HepG2 (cell line): Measurements from ENCODE around the gene COPS3. TPM values are rescaled to one million over a fixed set of nuclear protein-coding genes. Genes with fewer than 3 reads are reported as not detected.

Source experiments
- ATF7-NPFF ChIP-seq: sonication (generic); formaldehyde crosslinking; IDR thresholded peaks from 2 replicates; pipeline ENCODE4 v1.8.1; 2023; ENCODE audit warnings: mild to moderate bottlenecking, low read depth, missing genetic modification reagents, moderate library complexity
- GFI1 ChIP-seq: sonication (generic); formaldehyde crosslinking; IDR thresholded peaks from 2 replicates; pipeline ENCODE4 v1.5.0; 2020; ENCODE audit warnings: missing genetic modification reagents, mild to moderate bottlenecking, borderline replicate concordance
- KDM5A ChIP-seq: fragments of 200-600 bp; sonication (generic); IDR thresholded peaks from 2 replicates; pipeline ENCODE4 v1.7.0; 2018; ENCODE audit warnings: antibody characterized with exemption, mild to moderate bottlenecking, low read length, borderline replicate concordance
- POLR2AphosphoS2 ChIP-seq: IDR thresholded peaks from 2 replicates; pipeline ENCODE4 v1.6.1; 2011; ENCODE audit warnings: low read depth, low read length, improper control_type of control experiment
- RELA ChIP-seq: sonication (generic); formaldehyde crosslinking; IDR thresholded peaks from 2 replicates; pipeline ENCODE4 v1.4.0; 2020; ENCODE audit warnings: missing genetic modification reagents
- SMC3 ChIP-seq: IDR thresholded peaks from 2 replicates; pipeline ENCODE4 v1.6.1; 2011; ENCODE audit warnings: low read length, improper control_type of control experiment
- YEATS4 ChIP-seq: sonication (generic); formaldehyde crosslinking; IDR thresholded peaks from 2 replicates; pipeline ENCODE4 v1.4.0; 2020; ENCODE audit warnings: missing genetic modification reagents, borderline replicate concordance
- ZNF572 ChIP-seq: sonication (generic); formaldehyde crosslinking; IDR thresholded peaks from 2 replicates; pipeline ENCODE4 v1.5.1; 2020; ENCODE audit warnings: mild to moderate bottlenecking, missing genetic modification reagents
- ZNF781 ChIP-seq: sonication (generic); formaldehyde crosslinking; IDR thresholded peaks from 2 replicates; pipeline ENCODE4 v1.5.1; 2020; ENCODE audit warnings: borderline replicate concordance, mild to moderate bottlenecking, missing genetic modification reagents; ENCODE audit errors: not compliant biosample characterization
- polyA plus RNA-seq, 8 experiments: library from polyadenylated mRNA; depleted of rRNA in 3 of 8; stranded (reverse) in 7 of 8; unstranded in 1 of 8; fragments of >200 nt; fragmentation: Illumina TruSeq in 4 of 8; extraction: Trizol in 4 of 8; gene quantifications; 2 replicates each; pipeline versions ENCODE4 v1.2.1 to v1.2.3, GENCODE V29; 2011 to 2016; ENCODE audit warnings: low read depth in 4 of 8, missing spikeins in 1 of 8, mixed read lengths in 1 of 8; ENCODE audit not compliant: insufficient read depth in 1 of 8
- total RNA-seq, 5 experiments: library from RNA; depleted of rRNA; stranded (reverse); fragments of >200 nt; fragmentation: Illumina TruSeq; extraction: Trizol; gene quantifications; 2 replicates each; pipeline ENCODE4 v1.2.3, GENCODE V29; 2016; ENCODE audit warnings: low read depth in 1 of 5
- TF ChIP-seq, protein P1 (sequence below), 2 experiments: sonication (generic) in 1 of 2; formaldehyde crosslinking in 1 of 2; IDR thresholded peaks; 2 replicates each; pipeline versions ENCODE4 v1.4.0 to v1.6.1; 2016 to 2020; ENCODE audit warnings: borderline replicate concordance in 1 of 2, low read depth in 1 of 2, mild to moderate bottlenecking in 1 of 2, missing genetic modification reagents in 1 of 2
- TF ChIP-seq, protein P2 (sequence below): sonication (generic); formaldehyde crosslinking; IDR thresholded peaks from 2 replicates; pipeline ENCODE4 v1.8.0; 2022; ENCODE audit warnings: missing genetic modification reagents, mild to moderate bottlenecking, inconsistent platforms, borderline replicate concordance
- TF ChIP-seq, protein P3 (sequence below): sonication (generic); formaldehyde crosslinking; IDR thresholded peaks from 2 replicates; pipeline ENCODE4 v1.5.1; 2020; ENCODE audit warnings: mild to moderate bottlenecking, missing genetic modification reagents, borderline replicate concordance
- TF ChIP-seq, protein P4 (sequence below): sonication (generic); formaldehyde crosslinking; IDR thresholded peaks from 2 replicates; pipeline ENCODE4 v1.4.0; 2020; ENCODE audit warnings: missing genetic modification reagents

Gene COPS3
- total and polyA plus RNA-seq, 2 of the 13 experiments (the other 11 are each of a cell fraction or from before 2014, with no cell fraction given): 46.3 to 103 TPM

DNA sequence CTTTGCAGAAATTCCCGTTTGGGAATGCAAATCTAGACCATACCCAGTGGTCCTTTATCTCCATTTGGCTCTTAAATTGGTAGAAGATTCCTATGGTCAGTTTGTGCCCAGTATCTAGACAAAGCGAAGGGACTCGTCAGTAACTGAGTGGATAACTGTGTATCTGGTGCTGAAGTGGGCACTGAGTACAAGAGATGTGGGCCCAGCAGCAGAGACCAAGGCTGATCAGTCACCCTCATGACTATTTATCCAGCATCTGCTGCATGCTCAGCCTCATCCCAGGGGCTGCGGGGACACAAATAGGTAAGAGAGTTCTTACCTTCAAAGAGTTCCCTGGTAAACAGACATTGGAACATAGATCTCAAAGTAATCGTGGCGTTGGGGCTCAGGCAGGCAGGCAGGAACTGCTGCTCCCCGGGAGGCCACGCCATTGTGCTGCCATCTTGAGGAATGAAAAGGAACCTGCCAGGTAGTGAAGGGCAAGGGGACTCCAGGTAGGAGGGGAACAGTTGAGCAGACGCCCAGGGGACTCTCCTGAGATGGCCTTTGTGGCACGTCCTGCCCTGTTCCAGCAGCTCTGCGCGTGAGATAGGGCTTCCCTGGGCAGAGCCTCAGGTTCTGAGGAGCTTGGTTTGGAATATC lies 32.4 kb upstream of the COPS3 start (continued):
- TF ChIP-seq, protein P1, sequence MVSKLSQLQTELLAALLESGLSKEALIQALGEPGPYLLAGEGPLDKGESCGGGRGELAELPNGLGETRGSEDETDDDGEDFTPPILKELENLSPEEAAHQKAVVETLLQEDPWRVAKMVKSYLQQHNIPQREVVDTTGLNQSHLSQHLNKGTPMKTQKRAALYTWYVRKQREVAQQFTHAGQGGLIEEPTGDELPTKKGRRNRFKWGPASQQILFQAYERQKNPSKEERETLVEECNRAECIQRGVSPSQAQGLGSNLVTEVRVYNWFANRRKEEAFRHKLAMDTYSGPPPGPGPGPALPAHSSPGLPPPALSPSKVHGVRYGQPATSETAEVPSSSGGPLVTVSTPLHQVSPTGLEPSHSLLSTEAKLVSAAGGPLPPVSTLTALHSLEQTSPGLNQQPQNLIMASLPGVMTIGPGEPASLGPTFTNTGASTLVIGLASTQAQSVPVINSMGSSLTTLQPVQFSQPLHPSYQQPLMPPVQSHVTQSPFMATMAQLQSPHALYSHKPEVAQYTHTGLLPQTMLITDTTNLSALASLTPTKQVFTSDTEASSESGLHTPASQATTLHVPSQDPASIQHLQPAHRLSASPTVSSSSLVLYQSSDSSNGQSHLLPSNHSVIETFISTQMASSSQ (IDR thresholded peaks at IDR 0.05; ENCODE audit: low read depth): no peak
- TF ChIP-seq, protein P1 (CRISPR knock-in tag; IDR thresholded peaks at IDR 0.05; ENCODE audit: borderline replicate concordance): no peak
- TF ChIP-seq, protein P2, sequence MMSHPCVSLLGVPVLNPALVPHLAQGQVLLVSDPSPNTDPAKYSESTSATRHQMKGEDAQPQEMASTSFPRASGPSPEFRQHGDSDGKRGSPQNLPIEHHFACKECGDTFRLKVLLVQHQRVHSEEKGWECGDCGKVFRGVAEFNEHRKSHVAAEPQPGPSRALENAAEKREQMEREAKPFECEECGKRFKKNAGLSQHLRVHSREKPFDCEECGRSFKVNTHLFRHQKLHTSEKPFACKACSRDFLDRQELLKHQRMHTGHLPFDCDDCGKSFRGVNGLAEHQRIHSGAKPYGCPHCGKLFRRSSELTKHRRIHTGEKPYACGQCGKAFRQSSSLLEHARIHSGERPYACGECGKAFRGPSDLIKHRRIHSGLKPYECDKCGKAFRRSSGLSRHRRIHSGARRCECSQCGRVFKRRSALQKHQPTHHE: no peak
- TF ChIP-seq GFI1 (CRISPR knock-in tag) (no peak), ATF7-NPFF (CRISPR knock-in tag) (no peak), YEATS4 (CRISPR knock-in tag) (no peak), SMC3 (peak; percentile 55), POLR2AphosphoS2 (no peak), ZNF572 (CRISPR knock-in tag) (no peak), KDM5A (no peak), RELA (CRISPR knock-in tag) (no peak), ZNF781 (CRISPR knock-in tag) (no peak)
- TF ChIP-seq, protein P3, sequence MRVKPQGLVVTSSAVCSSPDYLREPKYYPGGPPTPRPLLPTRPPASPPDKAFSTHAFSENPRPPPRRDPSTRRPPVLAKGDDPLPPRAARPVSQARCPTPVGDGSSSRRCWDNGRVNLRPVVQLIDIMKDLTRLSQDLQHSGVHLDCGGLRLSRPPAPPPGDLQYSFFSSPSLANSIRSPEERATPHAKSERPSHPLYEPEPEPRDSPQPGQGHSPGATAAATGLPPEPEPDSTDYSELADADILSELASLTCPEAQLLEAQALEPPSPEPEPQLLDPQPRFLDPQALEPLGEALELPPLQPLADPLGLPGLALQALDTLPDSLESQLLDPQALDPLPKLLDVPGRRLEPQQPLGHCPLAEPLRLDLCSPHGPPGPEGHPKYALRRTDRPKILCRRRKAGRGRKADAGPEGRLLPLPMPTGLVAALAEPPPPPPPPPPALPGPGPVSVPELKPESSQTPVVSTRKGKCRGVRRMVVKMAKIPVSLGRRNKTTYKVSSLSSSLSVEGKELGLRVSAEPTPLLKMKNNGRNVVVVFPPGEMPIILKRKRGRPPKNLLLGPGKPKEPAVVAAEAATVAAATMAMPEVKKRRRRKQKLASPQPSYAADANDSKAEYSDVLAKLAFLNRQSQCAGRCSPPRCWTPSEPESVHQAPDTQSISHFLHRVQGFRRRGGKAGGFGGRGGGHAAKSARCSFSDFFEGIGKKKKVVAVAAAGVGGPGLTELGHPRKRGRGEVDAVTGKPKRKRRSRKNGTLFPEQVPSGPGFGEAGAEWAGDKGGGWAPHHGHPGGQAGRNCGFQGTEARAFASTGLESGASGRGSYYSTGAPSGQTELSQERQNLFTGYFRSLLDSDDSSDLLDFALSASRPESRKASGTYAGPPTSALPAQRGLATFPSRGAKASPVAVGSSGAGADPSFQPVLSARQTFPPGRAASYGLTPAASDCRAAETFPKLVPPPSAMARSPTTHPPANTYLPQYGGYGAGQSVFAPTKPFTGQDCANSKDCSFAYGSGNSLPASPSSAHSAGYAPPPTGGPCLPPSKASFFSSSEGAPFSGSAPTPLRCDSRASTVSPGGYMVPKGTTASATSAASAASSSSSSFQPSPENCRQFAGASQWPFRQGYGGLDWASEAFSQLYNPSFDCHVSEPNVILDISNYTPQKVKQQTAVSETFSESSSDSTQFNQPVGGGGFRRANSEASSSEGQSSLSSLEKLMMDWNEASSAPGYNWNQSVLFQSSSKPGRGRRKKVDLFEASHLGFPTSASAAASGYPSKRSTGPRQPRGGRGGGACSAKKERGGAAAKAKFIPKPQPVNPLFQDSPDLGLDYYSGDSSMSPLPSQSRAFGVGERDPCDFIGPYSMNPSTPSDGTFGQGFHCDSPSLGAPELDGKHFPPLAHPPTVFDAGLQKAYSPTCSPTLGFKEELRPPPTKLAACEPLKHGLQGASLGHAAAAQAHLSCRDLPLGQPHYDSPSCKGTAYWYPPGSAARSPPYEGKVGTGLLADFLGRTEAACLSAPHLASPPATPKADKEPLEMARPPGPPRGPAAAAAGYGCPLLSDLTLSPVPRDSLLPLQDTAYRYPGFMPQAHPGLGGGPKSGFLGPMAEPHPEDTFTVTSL (CRISPR knock-in tag): no peak
- TF ChIP-seq, protein P4, sequence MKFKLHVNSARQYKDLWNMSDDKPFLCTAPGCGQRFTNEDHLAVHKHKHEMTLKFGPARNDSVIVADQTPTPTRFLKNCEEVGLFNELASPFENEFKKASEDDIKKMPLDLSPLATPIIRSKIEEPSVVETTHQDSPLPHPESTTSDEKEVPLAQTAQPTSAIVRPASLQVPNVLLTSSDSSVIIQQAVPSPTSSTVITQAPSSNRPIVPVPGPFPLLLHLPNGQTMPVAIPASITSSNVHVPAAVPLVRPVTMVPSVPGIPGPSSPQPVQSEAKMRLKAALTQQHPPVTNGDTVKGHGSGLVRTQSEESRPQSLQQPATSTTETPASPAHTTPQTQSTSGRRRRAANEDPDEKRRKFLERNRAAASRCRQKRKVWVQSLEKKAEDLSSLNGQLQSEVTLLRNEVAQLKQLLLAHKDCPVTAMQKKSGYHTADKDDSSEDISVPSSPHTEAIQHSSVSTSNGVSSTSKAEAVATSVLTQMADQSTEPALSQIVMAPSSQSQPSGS (CRISPR knock-in tag): no peak
